ENCODE data around the gene CASZ1. TPM values are rescaled to one million over a fixed set of nuclear protein-coding genes. Genes with fewer than 3 reads are reported as not detected.

CASZ1 gene
- total and polyA plus RNA-seq, 2 donors (not counting 3 experiments of a cell fraction or from before 2014, with no cell fraction given) = 1.5 to 5.2 TPM

DNA sequence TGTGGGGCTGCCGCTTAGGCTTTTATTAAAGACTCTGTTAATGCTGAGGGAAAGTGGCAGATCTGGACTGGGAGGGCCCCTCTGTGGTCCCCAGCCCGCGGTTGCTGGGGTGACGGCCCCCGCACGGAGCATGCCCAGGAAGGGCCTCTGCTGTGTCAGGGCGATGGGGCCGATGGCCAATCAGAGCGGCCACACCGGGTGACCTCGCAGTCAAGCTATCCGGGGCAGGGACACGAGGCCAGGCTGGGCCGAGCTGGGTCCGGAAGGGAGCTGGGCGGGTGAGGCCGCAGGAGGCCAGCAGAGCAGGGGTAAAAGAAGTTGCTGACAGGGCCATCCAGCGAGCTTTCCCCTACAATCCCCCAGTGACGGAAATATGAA, 145.1 kb downstream of the CASZ1 start:
- no peak for FAIRE-seq
- CTCF ChIA-PET = interaction anchor here (0.9 kb wide), 1 partner anchor 11 kb away, joined by 3 read pairs; no protein-coding TSS in a partner anchor

GRCh38 chr1:10650556-10651388, 145.7 kb downstream of the CASZ1 start:
- Histone ChIP-seq H4K20me1 (replicated peaks; ENCODE audit: control insufficient read depth, extremely low read depth, insufficient read depth, low read length) (no peaks in the 10 kb centered on the region), H3K27me3 (ENCODE audit: control insufficient read depth in 2 of 2, insufficient read depth in 2 of 2, low read length in 2 of 2) (no peaks in the 10 kb centered on the region), H3K9me3 (replicated peaks; ENCODE audit: control insufficient read depth, insufficient read depth, low read length) (no peaks in the 10 kb centered on the region), H3K4me2 (ENCODE audit: insufficient read depth, low read length) (no peak overlapping the region), H3K79me2 (ENCODE audit: control insufficient read depth, insufficient read depth, low read length) (no peaks in the 10 kb centered on the region), H2AFZ (ENCODE audit: low read depth, low read length) (no peak overlapping the region), H3K36me3 (ENCODE audit: control insufficient read depth in 2 of 2, extremely low read depth in 1 of 2, insufficient read depth in 2 of 2, low read length in 2 of 2) (no peaks in the 10 kb centered on the region), H3K9me1 (replicated peaks; ENCODE audit: control insufficient read depth, extremely low read depth, insufficient read depth, low read length) (no peaks in the 10 kb centered on the region), H3K4me3 (replicated peaks in 1 of 3; ENCODE audit: insufficient read depth in 1 of 3, low read depth in 1 of 3, low read length in 3 of 3) (no peak overlapping the region), H3K27ac (ENCODE audit: insufficient read depth, low read depth, low read length) (no peak overlapping the region), H3K9ac (replicated peaks; ENCODE audit: extremely low read depth, insufficient read depth, low read length) (no peak overlapping the region), H3K4me1 (ENCODE audit: control insufficient read depth, extremely low read depth, insufficient read depth, low read length) (peaks cover 2% of the 10 kb centered on the region)
- BruUV-seq (replicated peaks) = no TSS peak
- ChIA-PET POLR2A (no interaction called here), CTCF (interaction anchor here (0.9 kb wide), 1 partner anchor 10 kb away, joined by 3 read pairs; no protein-coding TSS in a partner anchor)
- dilution Hi-C loops (cut with MboI; ENCODE audit: extremely low pct_ligation_motif_present, low sequenced_read_pairs) (no loop called here), intact Hi-C loops (cut with micrococcal nuclease) (no loop called here)
- FAIRE-seq (no peak), DNase-seq (ENCODE audit: low read depth, low spot score) (no peak)
- no peak for TF ChIP-seq FOS (IDR thresholded peaks at IDR 0.05; ENCODE audit: borderline replicate concordance, insufficient read depth, low read length)
- no peak for TF ChIP-seq POLR2AphosphoS5 (IDR thresholded peaks at IDR 0.05; ENCODE audit: insufficient read depth, low read depth, low read length)
- no peak for TF ChIP-seq JUN (IDR thresholded peaks at IDR 0.05; ENCODE audit: borderline replicate concordance, insufficient read depth, insufficient read length, low read depth)
- TF ChIP-seq CTCF (IDR thresholded peaks at IDR 0.05; ENCODE audit: extremely low read depth in 1 of 2, insufficient read depth in 1 of 2, low read depth in 1 of 2, low read length in 2 of 2) = no peak
- TF ChIP-seq EZH2 (IDR thresholded peaks at IDR 0.05; ENCODE audit: borderline replicate concordance, low read depth, low read length, severe bottlenecking) = no peak
- TF ChIP-seq POLR2A (IDR thresholded peaks at IDR 0.05; ENCODE audit: low read depth, low read length) = no peak
- no peak for TF ChIP-seq MAX (IDR thresholded peaks at IDR 0.05; ENCODE audit: insufficient read depth, insufficient read length)
- no peak for TF ChIP-seq GATA2 (IDR thresholded peaks at IDR 0.05; ENCODE audit: insufficient read depth, insufficient read length, low read depth, low read length)
- TF ChIP-seq MYC (IDR thresholded peaks at IDR 0.05; ENCODE audit: low read depth, low read length) = no peak

More for the DNA sequence above, 145.1 kb downstream of the CASZ1 start:
- Histone ChIP-seq H3K79me2 (ENCODE audit: control insufficient read depth, insufficient read depth, low read length) (no peaks in the 10 kb centered on the region), H3K36me3 (ENCODE audit: control insufficient read depth in 2 of 2, extremely low read depth in 1 of 2, insufficient read depth in 2 of 2, low read length in 2 of 2) (no peaks in the 10 kb centered on the region), H3K9me3 (replicated peaks; ENCODE audit: control insufficient read depth, insufficient read depth, low read length) (no peaks in the 10 kb centered on the region), H3K9me1 (replicated peaks; ENCODE audit: control insufficient read depth, extremely low read depth, insufficient read depth, low read length) (no peaks in the 10 kb centered on the region), H3K4me1 (ENCODE audit: control insufficient read depth, extremely low read depth, insufficient read depth, low read length) (peaks cover 2% of the 10 kb centered on the region), H3K27ac (ENCODE audit: insufficient read depth, low read depth, low read length) (no peak overlapping the region), H3K4me3 (replicated peaks in 1 of 3; ENCODE audit: insufficient read depth in 1 of 3, low read depth in 1 of 3, low read length in 3 of 3) (no peak overlapping the region), H3K4me2 (ENCODE audit: insufficient read depth, low read length) (no peak overlapping the region), H3K9ac (replicated peaks; ENCODE audit: extremely low read depth, insufficient read depth, low read length) (no peak overlapping the region), H2AFZ (ENCODE audit: low read depth, low read length) (peak overlapping the region; percentile 20), H4K20me1 (replicated peaks; ENCODE audit: control insufficient read depth, extremely low read depth, insufficient read depth, low read length) (no peaks in the 10 kb centered on the region), H3K27me3 (ENCODE audit: control insufficient read depth in 2 of 2, insufficient read depth in 2 of 2, low read length in 2 of 2) (no peaks in the 10 kb centered on the region)
- no peak for TF ChIP-seq POLR2AphosphoS5 (IDR thresholded peaks at IDR 0.05; ENCODE audit: insufficient read depth, low read depth, low read length)
- no TSS peak for BruUV-seq (replicated peaks)
- POLR2A ChIA-PET = no interaction called here
- DNase-seq (ENCODE audit: low read depth, low spot score) = no peak
- dilution Hi-C loops (cut with MboI; ENCODE audit: extremely low pct_ligation_motif_present, low sequenced_read_pairs) = no loop called here
- intact Hi-C loops (cut with micrococcal nuclease) = no loop called here
